Measurements from ENCODE around the gene COQ9.

Gene COQ9

GRCh38 chr16:57508035-57508425 lies 60.8 kb downstream of the COQ9 start:
- TF ChIP-seq, protein P1, sequence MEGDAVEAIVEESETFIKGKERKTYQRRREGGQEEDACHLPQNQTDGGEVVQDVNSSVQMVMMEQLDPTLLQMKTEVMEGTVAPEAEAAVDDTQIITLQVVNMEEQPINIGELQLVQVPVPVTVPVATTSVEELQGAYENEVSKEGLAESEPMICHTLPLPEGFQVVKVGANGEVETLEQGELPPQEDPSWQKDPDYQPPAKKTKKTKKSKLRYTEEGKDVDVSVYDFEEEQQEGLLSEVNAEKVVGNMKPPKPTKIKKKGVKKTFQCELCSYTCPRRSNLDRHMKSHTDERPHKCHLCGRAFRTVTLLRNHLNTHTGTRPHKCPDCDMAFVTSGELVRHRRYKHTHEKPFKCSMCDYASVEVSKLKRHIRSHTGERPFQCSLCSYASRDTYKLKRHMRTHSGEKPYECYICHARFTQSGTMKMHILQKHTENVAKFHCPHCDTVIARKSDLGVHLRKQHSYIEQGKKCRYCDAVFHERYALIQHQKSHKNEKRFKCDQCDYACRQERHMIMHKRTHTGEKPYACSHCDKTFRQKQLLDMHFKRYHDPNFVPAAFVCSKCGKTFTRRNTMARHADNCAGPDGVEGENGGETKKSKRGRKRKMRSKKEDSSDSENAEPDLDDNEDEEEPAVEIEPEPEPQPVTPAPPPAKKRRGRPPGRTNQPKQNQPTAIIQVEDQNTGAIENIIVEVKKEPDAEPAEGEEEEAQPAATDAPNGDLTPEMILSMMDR (IDR thresholded peaks at IDR 0.05; ENCODE audit: borderline replicate concordance, insufficient read depth, low read depth, low read length) = no peak
- no peak overlapping the region for H3K4me3 ChIP-seq (ENCODE audit: low read depth, low read length)

- H3K4me3 ChIP-seq (ENCODE audit: low read depth, low read length) = no peak overlapping the region
- TF ChIP-seq, protein P1 (IDR thresholded peaks at IDR 0.05; ENCODE audit: borderline replicate concordance, insufficient read depth, low read depth, low read length) = no peak
Measured at GRCh38 chr16:57509231-57509923, 62.1 kb downstream of the COQ9 start.

GRCh38 chr16:57510016-57510871 lies 63.0 kb downstream of the COQ9 start:
- TF ChIP-seq, protein P1 (IDR thresholded peaks at IDR 0.05; ENCODE audit: borderline replicate concordance, insufficient read depth, low read depth, low read length) = no peak

More at GRCh38 chr16:57510016-57510871, 63.0 kb downstream of the COQ9 start:
- no peak overlapping the region for H3K4me3 ChIP-seq (ENCODE audit: low read depth, low read length)

Measured in GM12875 (cell line).